Fibroblast of pulmonary artery (primary cell): Measurements from ENCODE around the gene ATRIP.
"Not testable (repeated sequence)": the region's sequence is repeated elsewhere in the genome, so short reads cannot be mapped to it uniquely, and the experiment has no call there.

Experiments used
- DNase-seq: peaks from one replicate; pipeline ENCODE4 v3.0.0-alpha.2; 2010; ENCODE audit warnings: low read depth
- H3K4me3 ChIP-seq: replicated peaks from 2 replicates; pipeline ENCODE4 v1.5.1; 2011; ENCODE audit warnings: low read depth, mild to moderate bottlenecking, control low read depth, low read length, moderate library complexity
- TF ChIP-seq, protein P1 (sequence below): IDR thresholded peaks from 2 replicates; pipeline ENCODE4 v1.5.1; 2011; ENCODE audit warnings: mild to moderate bottlenecking, control low read depth, low read length, inconsistent platforms; ENCODE audit errors: missing control alignments

The ATRIP gene

DNA sequence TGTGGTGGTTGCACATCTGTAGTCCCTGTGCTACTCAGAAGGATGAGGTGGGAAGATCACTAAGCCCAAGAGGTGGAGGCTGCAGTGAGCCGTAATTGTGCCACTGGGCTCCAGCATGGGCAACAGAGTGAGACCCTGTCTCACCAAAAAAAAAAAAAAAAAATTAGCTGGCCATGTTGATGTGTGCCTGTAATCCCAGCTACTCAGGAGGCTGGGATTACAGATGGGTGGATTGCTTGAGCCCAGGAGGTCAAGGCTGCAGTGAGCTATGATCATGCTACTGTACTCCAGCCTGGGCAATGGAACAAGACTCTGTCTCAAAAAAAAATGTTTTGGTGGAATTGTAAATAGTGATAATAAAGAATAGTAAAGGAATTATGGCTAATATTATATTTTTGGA is 9.9 kb downstream of the ATRIP start:
- TF ChIP-seq, protein P1, sequence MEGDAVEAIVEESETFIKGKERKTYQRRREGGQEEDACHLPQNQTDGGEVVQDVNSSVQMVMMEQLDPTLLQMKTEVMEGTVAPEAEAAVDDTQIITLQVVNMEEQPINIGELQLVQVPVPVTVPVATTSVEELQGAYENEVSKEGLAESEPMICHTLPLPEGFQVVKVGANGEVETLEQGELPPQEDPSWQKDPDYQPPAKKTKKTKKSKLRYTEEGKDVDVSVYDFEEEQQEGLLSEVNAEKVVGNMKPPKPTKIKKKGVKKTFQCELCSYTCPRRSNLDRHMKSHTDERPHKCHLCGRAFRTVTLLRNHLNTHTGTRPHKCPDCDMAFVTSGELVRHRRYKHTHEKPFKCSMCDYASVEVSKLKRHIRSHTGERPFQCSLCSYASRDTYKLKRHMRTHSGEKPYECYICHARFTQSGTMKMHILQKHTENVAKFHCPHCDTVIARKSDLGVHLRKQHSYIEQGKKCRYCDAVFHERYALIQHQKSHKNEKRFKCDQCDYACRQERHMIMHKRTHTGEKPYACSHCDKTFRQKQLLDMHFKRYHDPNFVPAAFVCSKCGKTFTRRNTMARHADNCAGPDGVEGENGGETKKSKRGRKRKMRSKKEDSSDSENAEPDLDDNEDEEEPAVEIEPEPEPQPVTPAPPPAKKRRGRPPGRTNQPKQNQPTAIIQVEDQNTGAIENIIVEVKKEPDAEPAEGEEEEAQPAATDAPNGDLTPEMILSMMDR, result no peak
- no peak for DNase-seq
- H3K4me3 ChIP-seq, result no peak overlapping the region

DNA sequence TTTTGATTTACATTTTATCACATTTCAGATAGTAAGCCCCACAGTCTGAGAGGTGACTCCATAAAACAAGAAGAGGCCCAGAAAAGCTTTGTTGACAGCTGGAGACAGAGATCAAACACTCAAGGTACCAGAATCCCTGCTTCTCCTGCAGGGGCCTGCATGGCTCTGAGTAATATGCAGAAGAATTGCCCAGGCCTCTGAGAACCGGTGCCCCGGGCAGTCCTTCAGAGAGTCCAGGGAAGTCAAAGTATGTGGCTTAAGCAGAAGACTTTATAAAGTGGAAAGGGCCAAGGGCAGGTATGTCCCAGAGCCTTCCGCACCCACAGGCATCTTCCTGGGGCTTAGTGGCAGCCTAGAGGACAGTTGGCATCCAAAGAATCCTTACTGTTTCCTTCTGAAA is 12.8 kb downstream of the ATRIP start:
- no peak for DNase-seq
- no peak overlapping the region for H3K4me3 ChIP-seq
- TF ChIP-seq, protein P1, result no peak

DNA sequence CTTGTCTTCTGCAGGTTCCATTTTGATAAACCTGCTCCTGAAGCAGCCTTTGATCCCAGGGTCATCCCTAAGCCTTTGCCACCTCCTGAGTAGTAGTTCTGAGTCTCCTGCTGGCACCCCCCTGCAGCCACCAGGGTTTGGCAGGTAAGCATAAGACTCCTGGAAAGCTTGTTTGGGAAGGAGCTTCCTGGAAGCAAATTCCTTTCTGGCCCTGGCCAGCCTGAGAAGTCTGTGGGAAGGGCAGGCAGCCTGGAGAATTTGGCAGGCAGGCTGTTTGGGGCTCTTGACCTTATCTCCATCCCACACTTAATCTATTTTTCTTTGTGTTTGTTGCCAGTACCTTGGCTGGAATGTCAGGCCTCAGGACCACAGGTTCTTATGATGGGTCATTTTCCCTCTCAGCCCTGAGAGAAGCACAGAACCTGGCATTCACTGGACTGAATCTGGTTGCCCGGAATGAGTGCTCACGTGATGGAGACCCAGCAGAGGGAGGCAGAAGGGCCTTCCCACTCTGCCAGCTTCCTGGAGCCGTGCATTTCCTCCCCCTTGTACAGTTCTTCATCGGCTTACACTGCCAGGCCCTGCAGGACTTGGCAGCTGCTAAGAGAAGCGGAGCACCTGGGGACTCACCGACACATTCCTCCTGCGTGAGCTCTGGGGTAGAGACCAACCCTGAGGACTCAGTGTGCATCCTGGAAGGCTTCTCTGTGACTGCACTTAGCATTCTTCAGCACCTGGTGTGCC is 13.4 kb downstream of the ATRIP start:
- no peak overlapping the region for H3K4me3 ChIP-seq
- DNase-seq, result no peak
- TF ChIP-seq, protein P1, result no peak

DNA sequence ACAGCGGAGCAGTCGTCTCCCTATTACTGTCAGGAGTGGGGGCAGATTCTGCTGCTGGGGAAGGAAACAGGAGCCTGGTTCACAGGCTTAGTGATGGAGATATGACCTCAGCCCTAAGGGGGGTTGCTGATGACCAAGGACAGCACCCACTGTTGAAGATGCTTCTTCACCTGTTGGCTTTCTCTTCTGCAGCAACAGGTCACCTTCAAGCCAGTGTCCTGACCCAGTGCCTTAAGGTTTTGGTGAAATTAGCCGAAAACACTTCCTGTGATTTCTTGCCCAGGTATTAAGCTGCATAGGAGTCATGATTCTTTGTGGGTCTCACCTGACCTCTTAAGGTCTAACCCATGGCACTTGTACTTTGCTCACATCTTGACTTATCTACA is 14.0 kb downstream of the ATRIP start:
- H3K4me3 ChIP-seq, result no peak overlapping the region
- no peak for DNase-seq
- TF ChIP-seq, protein P1, result no peak

DNA sequence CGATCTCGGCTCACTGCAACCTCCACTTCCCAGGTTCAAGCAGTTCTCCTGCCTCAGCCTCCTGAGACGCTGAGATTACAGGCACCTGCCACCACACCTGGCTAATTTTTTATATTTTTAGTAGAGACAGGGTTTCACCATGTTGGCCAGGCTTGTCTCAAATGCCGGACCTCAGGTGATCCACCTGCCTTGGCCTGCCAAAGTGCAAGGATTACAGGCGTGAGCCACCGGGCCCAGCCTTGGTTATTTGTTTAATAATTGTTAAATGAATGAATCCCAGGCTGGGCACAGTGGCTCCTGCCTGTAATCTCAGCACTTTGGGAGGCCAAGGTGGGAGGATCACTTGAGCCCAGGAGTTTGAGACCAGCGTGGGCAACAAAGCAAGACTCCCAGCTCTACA is 15.2 kb downstream of the ATRIP start:
- DNase-seq, H3K4me3 ChIP-seq: not testable (repeated sequence)

DNA sequence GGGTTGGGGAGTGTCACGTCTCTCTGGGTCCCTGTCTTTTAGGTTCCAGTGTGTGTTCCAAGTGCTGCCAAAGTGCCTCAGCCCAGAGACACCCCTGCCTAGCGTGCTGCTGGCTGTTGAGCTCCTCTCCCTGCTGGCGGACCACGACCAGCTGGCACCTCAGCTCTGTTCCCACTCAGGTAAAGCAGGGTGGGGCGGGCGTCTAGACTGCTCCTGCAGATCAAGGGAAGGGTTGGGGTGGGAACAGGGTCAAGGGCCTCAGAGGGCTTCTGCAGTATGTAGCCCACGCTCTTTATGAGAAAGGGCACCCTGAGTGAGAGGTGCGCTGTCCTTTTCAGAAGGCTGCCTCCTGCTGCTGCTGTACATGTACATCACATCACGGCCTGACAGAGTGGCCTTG is 17.2 kb downstream of the ATRIP start:
- no peak overlapping the region for H3K4me3 ChIP-seq
- no peak for DNase-seq
- TF ChIP-seq, protein P1, result no peak

DNA sequence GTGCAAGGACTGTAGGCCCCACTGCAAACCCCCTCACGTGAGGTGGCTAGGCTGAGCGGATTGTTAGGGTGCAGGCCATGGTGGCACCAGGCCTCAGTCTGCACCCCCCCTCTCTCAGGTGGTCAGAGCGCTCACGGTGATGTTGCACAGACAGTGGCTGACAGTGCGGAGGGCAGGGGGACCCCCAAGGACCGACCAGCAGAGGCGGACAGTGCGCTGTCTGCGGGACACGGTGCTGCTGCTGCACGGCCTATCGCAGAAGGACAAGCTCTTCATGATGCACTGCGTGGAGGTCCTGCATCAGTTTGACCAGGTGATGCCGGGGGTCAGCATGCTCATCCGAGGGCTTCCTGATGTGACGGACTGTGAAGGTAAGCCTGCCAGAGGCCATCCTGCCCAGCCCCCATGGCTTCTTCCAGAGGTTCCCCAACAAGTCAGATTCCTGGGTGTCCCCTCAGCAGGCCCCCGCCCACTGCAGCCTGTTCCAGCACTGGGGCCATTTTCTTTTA is 18.2 kb downstream of the ATRIP start:
- H3K4me3 ChIP-seq, result no peak overlapping the region
- TF ChIP-seq, protein P1, result no peak

More for the DNA sequence above, 18.2 kb downstream of the ATRIP start:
- no peak for DNase-seq
